Measurements from ENCODE around the gene YRDC. TPM values are rescaled to one million over a fixed set of nuclear protein-coding genes. Genes with fewer than 3 reads are reported as not detected.

Gene YRDC
- total RNA-seq, 1 donor from 2014 or later, result 14.0 TPM

GRCh38 chr1:37797750-37798345 is 10.2 kb downstream of the YRDC start:
- Mint-ChIP-seq H3K27ac (no peak overlapping the region), H3K9me3 (ENCODE audit: low read depth) (no peaks in the 10 kb centered on the region), H3K4me1 (ENCODE audit: low read depth) (peaks cover 5% of the 10 kb centered on the region), H3K36me3 (ENCODE audit: insufficient read depth) (peaks cover 15% of the 10 kb centered on the region), H3K27me3 (peaks cover 3% of the 10 kb centered on the region), H3K4me3 (ENCODE audit: low read depth) (no peak overlapping the region)
- no peak for DNase-seq (ENCODE audit: low spot score, unreplicated experiment)
- TF ChIP-seq CTCF (IDR thresholded peaks at IDR 0.05; ENCODE audit: unreplicated experiment), result no peak

GRCh38 chr1:37795340-37796125 is 12.5 kb downstream of the YRDC start:
- H3K27me3 Mint-ChIP-seq, result peaks cover 3% of the 10 kb centered on the region
- H3K27ac Mint-ChIP-seq, result no peak overlapping the region
- peak overlapping the region; percentile 74 for H3K4me3 Mint-ChIP-seq (ENCODE audit: low read depth)
- H3K36me3 Mint-ChIP-seq (ENCODE audit: insufficient read depth), result peaks cover 7% of the 10 kb centered on the region
- peaks cover 10% of the 10 kb centered on the region for H3K4me1 Mint-ChIP-seq (ENCODE audit: low read depth)
- peak; percentile 68 for DNase-seq (ENCODE audit: low spot score, unreplicated experiment)
- H3K9me3 Mint-ChIP-seq (ENCODE audit: low read depth), result no peaks in the 10 kb centered on the region
- no peak for TF ChIP-seq CTCF (IDR thresholded peaks at IDR 0.05; ENCODE audit: unreplicated experiment)

- TF ChIP-seq CTCF (IDR thresholded peaks at IDR 0.05; ENCODE audit: unreplicated experiment), result no peak
- Mint-ChIP-seq H3K4me3 (ENCODE audit: low read depth) (peak overlapping the region; percentile 74), H3K27ac (peak overlapping the region; percentile 84), H3K36me3 (ENCODE audit: insufficient read depth) (peaks cover 6% of the 10 kb centered on the region), H3K9me3 (ENCODE audit: low read depth) (no peaks in the 10 kb centered on the region), H3K27me3 (peaks cover 3% of the 10 kb centered on the region), H3K4me1 (ENCODE audit: low read depth) (peaks cover 17% of the 10 kb centered on the region)
- no peak for DNase-seq (ENCODE audit: low spot score, unreplicated experiment)
These were observed 13.4 kb downstream of the YRDC start for GRCh38 chr1:37794372-37795339.

- H3K27me3 Mint-ChIP-seq, result peaks cover 3% of the 10 kb centered on the region
- peak within 1 kb of the TSS; percentile 74 for H3K4me3 Mint-ChIP-seq (ENCODE audit: low read depth)
- no peaks in the 10 kb centered on the region for H3K9me3 Mint-ChIP-seq (ENCODE audit: low read depth)
- peaks cover 17% of the 10 kb centered on the region for H3K4me1 Mint-ChIP-seq (ENCODE audit: low read depth)
- TF ChIP-seq CTCF (IDR thresholded peaks at IDR 0.05; ENCODE audit: unreplicated experiment), result no peak
- no peak within 1 kb of the TSS for H3K27ac Mint-ChIP-seq
- peak; percentile 43 for DNase-seq (ENCODE audit: low spot score, unreplicated experiment)
- peaks cover 5% of the 10 kb centered on the region for H3K36me3 Mint-ChIP-seq (ENCODE audit: insufficient read depth)
These were observed 14.1 kb downstream of the YRDC start, which contains the start of gene MANEAL for GRCh38 chr1:37793773-37794371. MANEAL (plus strand) TSS chr1:37793847; CDS start chr1:37794183, 336 bp downstream.
